22Rv1 (cell line): Measurements from ENCODE around the gene C16orf86.

ENCODE experiments used
- ZFX ChIP-seq: fragments of 450-650 bp; IDR thresholded peaks from 2 replicates; pipeline ENCODE4 v1.6.1; 2017; ENCODE audit warnings: antibody characterized with exemption, borderline replicate concordance
- TF ChIP-seq, protein P1 (sequence below): fragments of 450-650 bp; IDR thresholded peaks from 2 replicates; pipeline ENCODE4 v1.5.1; 2017; ENCODE audit warnings: mild to moderate bottlenecking

DNA sequence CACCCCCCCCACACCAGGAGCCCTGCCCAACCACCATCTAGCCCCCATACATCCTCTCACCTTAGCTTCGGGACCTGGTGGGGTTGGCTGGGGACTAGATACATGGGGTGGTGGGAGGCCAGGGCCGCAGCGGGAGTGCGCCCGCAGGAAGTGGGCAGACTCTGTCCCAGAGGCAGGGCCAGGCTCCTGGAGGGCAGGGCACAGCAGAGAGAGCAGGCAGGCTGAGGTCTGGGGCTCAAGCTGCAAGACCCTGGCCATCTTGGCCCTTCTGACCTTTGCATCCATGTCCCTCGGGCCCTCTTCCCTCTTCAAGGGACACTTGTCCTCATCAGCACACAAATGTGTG is 2.8 kb upstream of the C16orf86 start:
- TF ChIP-seq, protein P1, sequence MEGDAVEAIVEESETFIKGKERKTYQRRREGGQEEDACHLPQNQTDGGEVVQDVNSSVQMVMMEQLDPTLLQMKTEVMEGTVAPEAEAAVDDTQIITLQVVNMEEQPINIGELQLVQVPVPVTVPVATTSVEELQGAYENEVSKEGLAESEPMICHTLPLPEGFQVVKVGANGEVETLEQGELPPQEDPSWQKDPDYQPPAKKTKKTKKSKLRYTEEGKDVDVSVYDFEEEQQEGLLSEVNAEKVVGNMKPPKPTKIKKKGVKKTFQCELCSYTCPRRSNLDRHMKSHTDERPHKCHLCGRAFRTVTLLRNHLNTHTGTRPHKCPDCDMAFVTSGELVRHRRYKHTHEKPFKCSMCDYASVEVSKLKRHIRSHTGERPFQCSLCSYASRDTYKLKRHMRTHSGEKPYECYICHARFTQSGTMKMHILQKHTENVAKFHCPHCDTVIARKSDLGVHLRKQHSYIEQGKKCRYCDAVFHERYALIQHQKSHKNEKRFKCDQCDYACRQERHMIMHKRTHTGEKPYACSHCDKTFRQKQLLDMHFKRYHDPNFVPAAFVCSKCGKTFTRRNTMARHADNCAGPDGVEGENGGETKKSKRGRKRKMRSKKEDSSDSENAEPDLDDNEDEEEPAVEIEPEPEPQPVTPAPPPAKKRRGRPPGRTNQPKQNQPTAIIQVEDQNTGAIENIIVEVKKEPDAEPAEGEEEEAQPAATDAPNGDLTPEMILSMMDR = peak; percentile 5; the same call in 1 of the 2 replicates
- no peak for TF ChIP-seq ZFX
